ENCODE measurements around the gene PTPRN2.

DNA sequence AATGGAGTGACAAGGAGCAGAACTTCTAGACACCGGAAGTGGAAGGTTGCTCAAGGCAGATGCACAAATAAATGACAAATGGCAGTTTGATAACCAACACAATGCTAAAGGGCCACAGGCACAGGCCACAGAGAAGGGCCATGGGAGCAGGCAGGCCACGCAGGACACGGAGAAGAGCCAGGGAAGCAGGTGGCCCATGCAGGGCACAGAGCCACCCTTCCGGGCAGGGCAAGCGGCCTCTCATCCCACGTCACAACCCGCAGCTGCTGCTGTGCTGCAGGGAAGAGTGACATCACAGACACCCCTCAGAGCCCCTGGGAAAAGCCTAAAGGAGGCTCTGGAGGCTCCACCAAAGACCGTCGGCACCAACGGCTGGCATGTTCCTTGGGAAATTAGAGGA, 328.5 kb downstream of the PTPRN2 start:
- TF ChIP-seq, protein P1, sequence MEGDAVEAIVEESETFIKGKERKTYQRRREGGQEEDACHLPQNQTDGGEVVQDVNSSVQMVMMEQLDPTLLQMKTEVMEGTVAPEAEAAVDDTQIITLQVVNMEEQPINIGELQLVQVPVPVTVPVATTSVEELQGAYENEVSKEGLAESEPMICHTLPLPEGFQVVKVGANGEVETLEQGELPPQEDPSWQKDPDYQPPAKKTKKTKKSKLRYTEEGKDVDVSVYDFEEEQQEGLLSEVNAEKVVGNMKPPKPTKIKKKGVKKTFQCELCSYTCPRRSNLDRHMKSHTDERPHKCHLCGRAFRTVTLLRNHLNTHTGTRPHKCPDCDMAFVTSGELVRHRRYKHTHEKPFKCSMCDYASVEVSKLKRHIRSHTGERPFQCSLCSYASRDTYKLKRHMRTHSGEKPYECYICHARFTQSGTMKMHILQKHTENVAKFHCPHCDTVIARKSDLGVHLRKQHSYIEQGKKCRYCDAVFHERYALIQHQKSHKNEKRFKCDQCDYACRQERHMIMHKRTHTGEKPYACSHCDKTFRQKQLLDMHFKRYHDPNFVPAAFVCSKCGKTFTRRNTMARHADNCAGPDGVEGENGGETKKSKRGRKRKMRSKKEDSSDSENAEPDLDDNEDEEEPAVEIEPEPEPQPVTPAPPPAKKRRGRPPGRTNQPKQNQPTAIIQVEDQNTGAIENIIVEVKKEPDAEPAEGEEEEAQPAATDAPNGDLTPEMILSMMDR (IDR thresholded peaks at IDR 0.05): no peak
- no peak for TF ChIP-seq ZFX (IDR thresholded peaks at IDR 0.05; ENCODE audit: borderline replicate concordance)
